Stomach smooth muscle (tissue), 2 donors: ENCODE data around the gene APBB3.
"Not testable (repeated sequence)": the region's sequence is repeated elsewhere in the genome, so short reads cannot be mapped to it uniquely, and the experiment has no call there.

Experiments
- H3K27ac ChIP-seq: one replicate; pipeline ENCODE4 v1.7.0; 2013; ENCODE audit warnings: mild to moderate bottlenecking, low read length, inconsistent platforms
- H3K27me3 ChIP-seq, 2 donors: one replicate each; pipeline ENCODE4 v1.7.0; 2013; ENCODE audit warnings: low read length in 2 of 2; ENCODE audit not compliant: insufficient read depth in 2 of 2, control insufficient read depth in 1 of 2
- H3K36me3 ChIP-seq, 2 donors: one replicate each; pipeline ENCODE4 v1.7.0; 2013; ENCODE audit warnings: low read length in 2 of 2; ENCODE audit not compliant: control insufficient read depth in 2 of 2, insufficient read depth in 2 of 2
- H3K4me1 ChIP-seq: one replicate; pipeline ENCODE4 v1.7.0; 2013; ENCODE audit warnings: low read length; ENCODE audit not compliant: control insufficient read depth, insufficient read depth
- H3K4me3 ChIP-seq, 2 donors: one replicate each; pipeline ENCODE4 v1.7.0; 2013; ENCODE audit warnings: low read length in 2 of 2
- H3K9ac ChIP-seq, 2 donors: one replicate each; pipeline ENCODE4 v1.7.0; 2013; ENCODE audit warnings: low read length in 2 of 2, mild to moderate bottlenecking in 1 of 2
- H3K9me3 ChIP-seq, 2 donors: one replicate each; pipeline ENCODE4 v1.7.0; 2013; ENCODE audit warnings: low read length in 2 of 2; ENCODE audit not compliant: control insufficient read depth in 2 of 2
- donor health status: healthy.
- donor health status: Pancreatic carcinoma.

The APBB3 gene

GRCh38 chr5:140564196-140565023 is at the start of gene APBB3, which contains the start of gene SLC35A4:
Gene APBB3 (minus strand): TSS chr5:140564598. CDS start chr5:140564245, 353 bp downstream.
Gene SLC35A4 (plus strand): TSS chr5:140564828. CDS start chr5:140567170, 2,342 bp downstream.
- Histone ChIP-seq H3K9ac (peak within 1 kb of the TSS; percentile 89 to 96), H3K27ac (peak within 1 kb of the TSS; percentile 94), H3K36me3 (peaks cover 25 to 29% of the 10 kb centered on the region in 2 donors), H3K4me1 (peaks cover 53% of the 10 kb centered on the region), H3K9me3 (no peaks in the 10 kb centered on the region), H3K27me3 (no peaks in the 10 kb centered on the region), H3K4me3 (peak within 1 kb of the TSS; percentile 93 to 97)

- no peak overlapping the region for H3K9ac ChIP-seq
- H3K36me3 ChIP-seq, result no peaks in the 10 kb centered on the region
- no peak overlapping the region for H3K27ac ChIP-seq
- H3K27me3 ChIP-seq, result no peaks in the 10 kb centered on the region
- H3K4me1 ChIP-seq, result no peaks in the 10 kb centered on the region
- H3K9me3 ChIP-seq, result no peaks in the 10 kb centered on the region
- H3K4me3 ChIP-seq, result no peak overlapping the region
Measured at GRCh38 chr5:140611020-140611521, 46.7 kb upstream of the APBB3 start.

- no peak overlapping the region for H3K4me3 ChIP-seq
- H3K27ac ChIP-seq, result no peak overlapping the region
- no peak overlapping the region for H3K9ac ChIP-seq
- H3K4me1 ChIP-seq, result no peaks in the 10 kb centered on the region
- no peaks in the 10 kb centered on the region for H3K9me3 ChIP-seq
- H3K27me3 ChIP-seq, result no peaks in the 10 kb centered on the region
- no peaks in the 10 kb centered on the region for H3K36me3 ChIP-seq
Measured at GRCh38 chr5:140609126-140609525, 44.7 kb upstream of the APBB3 start.

GRCh38 chr5:140608722-140609121 is 44.3 kb upstream of the APBB3 start:
- Histone ChIP-seq H3K4me3 (no peak overlapping the region), H3K9me3 (no peaks in the 10 kb centered on the region), H3K27me3 (no peaks in the 10 kb centered on the region), H3K9ac (no peak overlapping the region), H3K27ac (no peak overlapping the region), H3K4me1 (no peaks in the 10 kb centered on the region), H3K36me3 (no peaks in the 10 kb centered on the region)

GRCh38 chr5:140607031-140607430 is 42.6 kb upstream of the APBB3 start:
- no peaks in the 10 kb centered on the region for H3K27me3 ChIP-seq
- H3K4me1 ChIP-seq, result no peaks in the 10 kb centered on the region
- no peak overlapping the region for H3K27ac ChIP-seq
- no peak overlapping the region for H3K9ac ChIP-seq
- no peaks in the 10 kb centered on the region for H3K36me3 ChIP-seq
- no peak overlapping the region for H3K4me3 ChIP-seq
- no peaks in the 10 kb centered on the region for H3K9me3 ChIP-seq

- no peaks in the 10 kb centered on the region for H3K9me3 ChIP-seq
- H3K27me3 ChIP-seq, result no peaks in the 10 kb centered on the region
- H3K36me3 ChIP-seq, result no peaks in the 10 kb centered on the region
- H3K4me1 ChIP-seq, result no peaks in the 10 kb centered on the region
- no peak overlapping the region for H3K27ac ChIP-seq
- no peak overlapping the region for H3K9ac ChIP-seq
- no peak overlapping the region for H3K4me3 ChIP-seq
Measured at GRCh38 chr5:140605879-140606278, 41.5 kb upstream of the APBB3 start.

- Histone ChIP-seq H3K4me1 (no peaks in the 10 kb centered on the region), H3K9ac (no peak overlapping the region), H3K9me3 (no peaks in the 10 kb centered on the region), H3K27me3 (no peaks in the 10 kb centered on the region), H3K4me3 (no peak overlapping the region), H3K36me3 (no peaks in the 10 kb centered on the region), H3K27ac (no peak overlapping the region)
Measured at GRCh38 chr5:140603734-140604133, 39.3 kb upstream of the APBB3 start.

- H3K4me1 ChIP-seq, H3K4me3 ChIP-seq, H3K9ac ChIP-seq, H3K9me3 ChIP-seq, H3K27ac ChIP-seq, H3K27me3 ChIP-seq, H3K36me3 ChIP-seq: not testable (repeated sequence)
Measured at GRCh38 chr5:140603446-140603698, 39.0 kb upstream of the APBB3 start.

- Histone ChIP-seq H3K27ac (no peak overlapping the region), H3K4me1 (no peaks in the 10 kb centered on the region), H3K9ac (no peak overlapping the region), H3K9me3 (no peaks in the 10 kb centered on the region), H3K27me3 (no peaks in the 10 kb centered on the region), H3K4me3 (no peak overlapping the region), H3K36me3 (no peaks in the 10 kb centered on the region)
Measured at GRCh38 chr5:140602147-140602546, 37.7 kb upstream of the APBB3 start.

- H3K4me3 ChIP-seq, result no peak overlapping the region
- H3K4me1 ChIP-seq, result no peaks in the 10 kb centered on the region
- no peaks in the 10 kb centered on the region for H3K9me3 ChIP-seq
- H3K9ac ChIP-seq, result no peak overlapping the region
- no peaks in the 10 kb centered on the region for H3K36me3 ChIP-seq
- H3K27ac ChIP-seq, result no peak overlapping the region
- no peaks in the 10 kb centered on the region for H3K27me3 ChIP-seq
Measured at GRCh38 chr5:140600096-140600495, 35.7 kb upstream of the APBB3 start.

GRCh38 chr5:140598836-140599235 is 34.4 kb upstream of the APBB3 start:
- H3K36me3 ChIP-seq, result no peaks in the 10 kb centered on the region
- H3K4me1 ChIP-seq, result no peaks in the 10 kb centered on the region
- no peaks in the 10 kb centered on the region for H3K9me3 ChIP-seq
- H3K9ac ChIP-seq, result no peak overlapping the region
- H3K4me3 ChIP-seq, result no peak overlapping the region
- no peaks in the 10 kb centered on the region for H3K27me3 ChIP-seq
- H3K27ac ChIP-seq, result no peak overlapping the region
